HG02870 (cell line): ENCODE data around the gene TCF23.
A peak's percentile ranks its signal among the peaks of the same experiment; 100 is the strongest.
"Not testable (repeated sequence)": the region's sequence is repeated elsewhere in the genome, so short reads cannot be mapped to it uniquely, and the experiment has no call there.

Experiments used
- ATAC-seq: cut with Tn5 transposase; IDR thresholded peaks from one replicate; pipeline ENCODE4 v1.9.1; 2021; ENCODE audit warnings: mild to moderate bottlenecking, moderate library complexity; ENCODE audit not compliant: unreplicated experiment

TCF23 gene

DNA sequence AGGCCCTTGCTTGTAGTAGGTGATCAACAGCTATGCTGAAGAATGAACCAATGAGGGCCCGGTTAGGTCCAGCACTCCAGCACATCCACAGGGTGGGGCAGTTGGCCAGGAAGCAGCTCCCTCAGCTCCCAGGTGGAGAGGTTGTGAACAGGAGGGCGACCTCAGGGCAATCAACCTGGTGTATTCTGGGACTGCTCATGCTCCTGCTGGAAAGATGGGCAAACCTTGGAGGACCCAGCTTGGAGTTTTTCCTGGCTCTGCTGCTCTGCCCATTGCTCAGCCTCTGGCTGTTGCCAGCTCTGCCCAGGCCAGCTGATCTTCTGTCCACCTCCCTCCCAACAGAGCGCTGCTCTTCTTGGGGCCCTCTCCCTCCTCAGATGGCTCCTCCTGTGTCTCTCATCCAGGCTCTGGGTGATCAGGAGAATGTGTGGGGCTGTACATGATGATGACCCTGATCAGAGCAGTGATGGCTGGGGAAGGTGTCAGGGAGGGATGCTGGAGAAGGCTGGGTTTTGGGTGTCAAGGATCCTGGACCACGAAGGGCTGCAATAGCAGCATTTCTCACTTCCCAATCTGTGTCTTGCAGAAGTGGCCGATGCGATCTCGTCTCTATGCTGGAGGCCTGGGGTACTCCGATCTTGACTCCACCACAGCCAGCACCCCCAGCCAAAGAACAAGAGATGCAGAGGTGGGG, 3.4 kb downstream of the TCF23 start:
- ATAC-seq, result no peak

DNA sequence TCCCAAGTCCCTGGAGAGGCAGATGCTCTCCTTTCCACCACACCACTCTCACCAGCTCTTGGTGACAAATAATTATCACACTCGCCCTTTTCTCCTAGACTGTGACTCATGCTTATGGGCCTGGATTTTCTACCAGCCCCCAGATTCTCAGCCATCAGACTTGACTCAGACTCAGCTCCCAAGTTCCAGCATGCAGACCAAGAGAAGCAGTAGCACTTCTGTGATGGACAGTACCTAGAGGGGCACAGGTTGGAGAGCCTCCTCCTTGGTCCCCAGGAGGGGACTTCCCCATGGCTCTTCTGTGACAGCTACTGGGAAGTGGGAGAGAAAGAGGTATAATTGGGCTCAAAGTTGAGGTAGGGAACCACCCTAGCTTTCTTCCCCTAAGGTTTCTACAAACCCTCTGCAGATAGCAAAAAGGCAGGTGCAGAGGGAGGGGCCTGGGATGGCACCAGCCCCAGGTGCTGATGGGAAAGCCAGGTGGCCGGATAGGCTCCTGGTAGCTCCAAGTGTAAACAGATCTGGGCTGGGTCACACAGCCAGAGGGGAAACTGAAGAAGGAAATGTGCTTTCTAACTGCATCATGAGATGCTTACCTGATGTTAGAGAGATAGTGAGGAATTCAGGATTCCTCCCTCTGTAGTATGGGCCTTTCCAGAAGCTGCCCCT, 4.1 kb downstream of the TCF23 start:
- ATAC-seq, result no peak

DNA sequence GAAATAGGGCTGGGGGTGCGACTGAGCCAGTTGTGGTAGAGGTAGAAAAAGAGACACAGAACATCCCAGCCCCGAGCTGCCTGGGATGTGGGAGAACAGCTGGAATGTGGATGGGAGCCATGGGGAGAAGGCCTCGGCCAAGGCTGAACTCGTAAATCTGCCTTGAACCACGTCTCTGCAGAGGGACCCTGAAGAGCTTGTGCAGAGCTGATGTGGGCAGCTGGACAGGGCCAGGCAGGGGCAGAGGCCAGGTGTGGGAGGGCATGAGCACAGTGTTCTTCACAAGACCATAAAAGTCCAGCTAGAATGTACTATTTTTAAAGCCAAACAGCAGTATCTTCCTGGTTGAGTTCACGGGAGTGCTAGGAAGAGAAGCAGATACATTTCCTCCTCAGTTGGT, 5.7 kb downstream of the TCF23 start:
- no peak for ATAC-seq

DNA sequence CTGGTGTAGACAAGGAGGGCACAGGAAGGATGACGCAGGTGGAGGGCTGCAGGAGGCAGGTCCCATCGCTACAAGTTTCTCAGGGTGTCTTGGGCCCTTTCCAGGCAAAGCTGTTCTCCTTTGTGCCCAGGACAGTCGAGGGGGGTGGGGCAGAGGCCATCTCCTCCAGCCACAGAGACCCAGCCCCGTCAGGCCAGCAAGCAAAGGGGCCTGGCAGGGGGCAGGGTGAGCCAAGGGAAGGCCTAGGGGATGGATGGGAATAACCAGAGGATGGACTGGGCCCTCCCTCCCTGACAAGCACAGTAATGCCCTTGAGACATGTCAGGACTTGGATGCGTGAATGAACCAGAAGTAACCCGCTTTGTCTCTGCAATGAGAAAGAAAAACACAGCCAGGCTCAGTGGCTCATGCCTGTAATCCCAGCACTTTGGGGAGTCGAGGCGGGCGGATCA, 6.3 kb downstream of the TCF23 start:
- no peak for ATAC-seq

DNA sequence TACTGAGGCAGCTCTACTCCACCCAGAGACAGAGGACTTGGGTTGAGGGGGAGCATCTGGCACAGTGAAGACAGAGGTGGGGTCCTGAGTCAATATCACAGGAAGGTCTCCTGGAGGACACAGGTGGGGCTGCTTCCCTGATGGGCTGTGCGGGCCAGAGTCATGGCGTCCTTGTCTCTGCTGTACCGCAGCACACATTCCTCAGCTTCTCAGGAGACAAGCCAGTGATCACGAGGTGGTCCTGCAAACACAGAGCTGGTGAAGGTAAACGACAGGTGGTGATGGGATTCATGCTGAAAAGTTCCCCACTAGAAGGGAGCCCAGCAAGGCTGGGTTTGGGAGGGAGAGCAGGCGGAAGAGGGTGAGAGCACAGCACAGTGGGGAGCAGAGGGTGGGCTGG, 9.7 kb downstream of the TCF23 start:
- ATAC-seq, result no peak

DNA sequence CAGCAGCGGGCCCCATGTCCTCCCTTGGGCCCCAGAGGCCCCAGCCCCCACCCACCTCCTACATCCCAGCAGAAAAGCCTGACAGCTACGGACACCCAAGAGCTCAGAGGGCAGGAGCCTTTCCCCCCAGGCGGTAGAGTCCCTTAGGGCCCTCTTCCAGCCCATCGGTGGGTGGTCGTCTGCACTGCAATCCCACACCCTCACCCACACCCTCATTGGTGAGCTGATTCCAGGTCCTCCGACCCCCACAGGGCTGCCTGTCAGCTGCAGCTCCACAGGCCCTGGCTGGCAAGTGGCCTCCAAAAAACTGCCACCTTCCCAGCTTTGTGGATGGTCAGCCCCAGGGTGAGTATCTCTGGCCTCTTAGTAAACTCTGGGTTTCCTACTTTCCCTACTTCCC, 10.5 kb downstream of the TCF23 start:
- ATAC-seq, result no peak

DNA sequence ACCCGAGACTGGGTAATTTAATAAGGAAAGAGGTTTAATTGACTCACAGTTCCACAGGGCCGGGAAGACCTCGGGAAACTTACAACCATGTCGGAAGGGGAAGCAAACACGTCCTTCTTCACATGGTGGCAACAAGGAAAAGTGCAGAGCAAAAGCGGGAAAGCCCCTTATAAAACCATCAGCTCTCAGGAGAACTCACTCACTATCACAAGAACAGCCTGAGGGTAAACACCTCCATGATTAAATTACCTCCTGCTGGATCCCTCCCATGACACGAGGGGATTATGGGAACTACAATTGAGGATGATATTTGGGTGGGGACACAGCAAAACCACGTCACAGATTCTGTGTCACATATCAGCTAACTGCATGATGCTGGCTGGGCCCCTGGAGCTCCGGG, 11.4 kb downstream of the TCF23 start:
- no peak for ATAC-seq

DNA sequence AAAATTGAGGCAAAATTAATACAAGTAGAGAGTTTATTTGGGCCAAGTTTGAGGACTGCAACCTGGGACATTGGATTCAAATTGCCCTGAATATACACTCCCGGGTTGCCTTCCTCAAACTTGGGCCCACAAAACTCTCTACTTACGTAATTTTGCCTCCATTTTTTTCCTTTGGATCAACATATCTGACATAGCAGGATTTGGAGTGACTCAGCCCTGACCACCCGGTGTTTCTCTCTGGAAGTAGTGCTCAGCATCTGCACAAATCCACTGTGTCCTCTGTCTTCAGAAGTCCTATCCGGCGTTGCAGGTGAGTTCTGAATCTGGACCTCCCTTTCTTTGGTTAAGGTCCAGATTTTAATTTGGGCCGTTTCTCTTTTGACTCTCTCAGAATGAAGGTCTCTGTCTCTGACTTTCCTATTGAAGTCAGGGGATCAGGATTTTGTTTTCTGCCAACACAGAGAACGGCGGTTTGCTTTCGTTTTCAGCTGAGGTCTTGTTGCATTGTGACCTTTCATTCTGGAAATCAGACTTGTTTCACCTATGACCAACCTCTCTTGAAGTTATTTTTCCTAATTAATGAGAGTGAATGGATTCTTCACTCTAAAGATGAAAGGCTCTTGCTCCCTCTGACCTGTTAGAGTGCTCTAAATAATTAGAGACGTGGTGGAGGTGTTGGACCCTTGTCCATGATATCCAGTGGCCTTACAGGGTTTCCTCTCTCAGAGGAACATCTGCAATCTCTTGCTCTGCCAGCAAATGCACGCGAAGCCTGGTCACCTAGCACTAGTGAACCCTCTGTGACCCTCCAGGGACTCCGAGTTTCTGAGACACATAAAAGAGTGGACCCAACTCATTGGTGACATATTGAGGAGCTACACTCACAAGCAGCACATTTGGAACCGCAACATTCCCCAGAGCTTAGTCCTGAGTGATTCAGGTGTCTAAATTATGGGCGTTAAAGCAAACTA, 13.6 kb downstream of the TCF23 start:
- ATAC-seq, result no peak

DNA sequence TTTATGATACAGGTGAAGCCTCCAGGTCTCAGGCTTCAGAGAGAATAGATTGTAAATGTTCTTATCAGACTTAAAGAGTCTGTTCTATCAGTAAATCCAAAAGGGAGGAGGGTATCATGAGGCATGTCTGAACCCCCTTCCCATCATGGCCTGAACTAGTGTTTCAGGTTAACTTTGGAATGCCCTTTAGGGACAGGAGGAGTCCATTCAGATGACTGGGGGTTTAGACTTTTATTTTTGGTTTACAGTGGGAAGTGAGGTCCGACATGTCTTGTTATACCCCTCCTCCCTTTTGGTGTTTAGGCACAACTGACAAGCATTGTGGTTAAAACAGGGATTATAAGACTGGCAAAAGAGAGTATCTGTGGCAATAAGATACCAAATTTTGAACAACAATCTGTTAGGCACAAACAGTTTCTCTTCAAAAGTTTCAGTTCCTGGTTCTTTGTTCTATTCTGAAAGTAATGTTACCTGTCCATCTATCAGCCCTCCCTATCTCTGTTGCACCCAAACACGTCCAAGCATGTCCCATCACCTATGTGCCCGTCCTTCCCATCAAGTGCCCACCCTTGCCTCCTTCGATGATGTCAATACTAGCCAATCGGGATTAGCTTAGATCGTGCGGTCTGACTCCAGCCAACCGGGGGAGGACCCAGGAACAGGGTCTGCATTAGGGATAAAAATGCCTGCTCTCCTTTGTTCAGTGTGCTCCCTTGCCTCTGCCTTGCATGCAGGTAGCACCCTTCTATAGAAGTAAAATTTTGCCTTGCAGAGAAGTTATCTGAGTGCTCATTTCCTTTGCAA, 16.4 kb downstream of the TCF23 start:
- peak; percentile 44 for ATAC-seq

DNA sequence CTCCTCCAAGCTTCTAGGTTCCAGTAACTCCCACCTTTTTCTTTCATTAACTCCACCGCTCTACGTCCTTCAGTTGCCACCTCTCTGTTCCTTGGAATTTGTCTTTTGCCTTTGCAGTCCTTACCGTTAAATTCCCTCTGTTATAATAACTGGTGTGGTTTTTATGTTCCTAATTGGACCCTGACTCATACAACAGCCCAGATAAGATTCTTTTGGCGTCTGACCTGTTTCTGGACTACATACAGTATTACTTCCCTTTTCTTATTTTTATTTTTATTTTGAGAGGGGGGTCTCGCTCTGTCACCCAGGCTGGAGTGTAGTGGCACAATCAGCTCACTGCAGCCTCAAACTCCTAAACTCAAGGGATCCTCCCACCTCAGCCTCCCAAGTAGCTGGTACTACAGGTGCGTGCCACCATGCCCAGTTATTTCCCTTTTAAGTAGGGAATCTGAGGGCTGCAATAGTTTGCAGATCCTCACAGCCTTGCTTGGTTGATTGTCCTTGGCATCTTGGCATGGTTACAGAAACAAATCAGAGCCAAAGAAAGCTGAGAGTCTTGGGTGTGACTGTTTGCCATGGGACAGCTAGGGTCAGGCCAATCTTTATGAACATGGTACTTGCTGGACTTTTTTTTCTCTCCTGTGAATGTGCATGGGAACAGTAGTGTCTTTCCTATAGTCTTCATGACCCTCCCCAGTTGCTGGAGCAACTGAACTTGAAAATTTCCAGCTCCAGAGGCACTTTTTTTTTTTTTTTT, 22.0 kb downstream of the TCF23 start:
- no peak for ATAC-seq

DNA sequence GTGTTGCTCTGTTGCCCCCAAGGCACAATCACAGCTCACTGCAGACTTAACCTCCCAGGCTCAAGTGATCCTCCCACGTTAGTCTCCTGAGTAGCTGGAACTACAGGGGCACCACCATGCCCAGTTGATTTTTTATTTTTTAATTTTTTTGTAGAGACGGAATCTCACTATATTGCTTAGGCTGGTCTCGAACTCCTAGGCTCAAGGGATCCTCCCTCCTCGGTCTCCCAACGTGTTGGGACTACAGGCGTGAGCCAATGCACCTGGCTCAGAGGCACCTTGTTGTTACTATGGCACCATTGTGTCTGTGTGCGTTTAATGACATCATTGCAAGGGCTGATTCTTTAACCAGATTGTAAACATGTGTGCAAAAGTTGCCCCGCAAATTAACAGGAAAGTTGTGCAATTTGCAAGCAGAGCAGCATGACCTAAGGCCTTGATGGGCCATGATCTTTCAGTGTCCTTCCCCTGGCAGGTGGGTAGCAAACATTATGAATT, 22.6 kb downstream of the TCF23 start:
- no peak for ATAC-seq

DNA sequence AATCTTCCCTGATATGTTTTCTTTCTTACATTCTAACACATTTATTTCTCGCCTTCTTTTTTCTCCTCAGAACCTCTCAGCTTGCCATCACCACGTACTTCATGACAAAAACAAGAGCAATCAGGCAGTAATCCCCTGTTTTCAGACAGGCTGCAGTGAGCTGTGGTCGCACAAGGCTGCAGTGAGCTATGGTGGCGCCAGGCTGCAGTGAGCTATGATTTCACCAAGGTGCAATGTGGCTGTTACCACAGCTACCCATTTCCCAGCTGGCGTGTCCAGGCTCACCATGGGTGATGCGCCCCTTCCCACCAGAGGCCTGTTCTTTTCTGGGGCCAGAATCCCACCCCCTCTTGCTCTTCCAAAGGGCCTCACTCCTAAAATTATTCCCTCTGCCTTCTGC, 25.8 kb downstream of the TCF23 start:
- ATAC-seq, result no peak

DNA sequence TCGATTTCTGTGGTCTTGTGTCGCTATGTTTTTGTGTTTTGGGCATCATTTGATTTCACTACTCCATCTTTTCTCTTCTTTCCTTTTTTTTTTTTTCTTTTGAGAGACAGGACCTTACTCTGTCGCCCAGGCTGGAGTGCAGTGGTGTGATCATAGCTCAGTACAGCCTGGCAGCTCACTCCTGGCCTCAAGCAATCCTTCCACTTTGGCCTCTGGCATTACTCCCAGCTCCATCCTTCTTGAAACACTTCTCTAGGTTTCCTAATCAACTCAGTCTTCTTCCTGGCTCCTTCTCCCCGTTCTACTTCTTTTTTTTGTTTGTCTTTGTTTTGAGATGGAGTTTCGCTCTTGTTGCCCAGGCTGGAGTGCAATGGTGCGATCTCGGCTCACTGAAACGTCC, 26.5 kb downstream of the TCF23 start:
- ATAC-seq, result no peak

DNA sequence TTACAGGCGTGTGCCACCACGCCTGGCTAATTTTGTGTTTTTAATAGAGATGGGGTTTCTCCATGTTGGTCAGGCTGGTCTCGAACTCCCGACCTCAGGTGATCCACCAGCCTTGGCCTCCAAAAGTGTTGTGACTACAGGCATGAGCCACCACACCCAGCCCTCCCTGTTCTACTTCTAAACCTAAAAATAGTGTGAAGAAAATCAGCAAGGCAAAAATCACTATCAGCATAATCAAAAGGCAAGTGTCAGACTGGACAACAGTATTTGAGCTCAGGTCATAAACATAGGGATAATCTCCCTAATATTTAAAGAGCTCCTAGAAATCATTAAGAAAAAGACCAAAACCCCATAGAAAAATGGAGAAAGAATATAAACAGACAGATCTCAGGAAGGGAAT, 27.0 kb downstream of the TCF23 start:
- not testable (repeated sequence) for ATAC-seq

DNA sequence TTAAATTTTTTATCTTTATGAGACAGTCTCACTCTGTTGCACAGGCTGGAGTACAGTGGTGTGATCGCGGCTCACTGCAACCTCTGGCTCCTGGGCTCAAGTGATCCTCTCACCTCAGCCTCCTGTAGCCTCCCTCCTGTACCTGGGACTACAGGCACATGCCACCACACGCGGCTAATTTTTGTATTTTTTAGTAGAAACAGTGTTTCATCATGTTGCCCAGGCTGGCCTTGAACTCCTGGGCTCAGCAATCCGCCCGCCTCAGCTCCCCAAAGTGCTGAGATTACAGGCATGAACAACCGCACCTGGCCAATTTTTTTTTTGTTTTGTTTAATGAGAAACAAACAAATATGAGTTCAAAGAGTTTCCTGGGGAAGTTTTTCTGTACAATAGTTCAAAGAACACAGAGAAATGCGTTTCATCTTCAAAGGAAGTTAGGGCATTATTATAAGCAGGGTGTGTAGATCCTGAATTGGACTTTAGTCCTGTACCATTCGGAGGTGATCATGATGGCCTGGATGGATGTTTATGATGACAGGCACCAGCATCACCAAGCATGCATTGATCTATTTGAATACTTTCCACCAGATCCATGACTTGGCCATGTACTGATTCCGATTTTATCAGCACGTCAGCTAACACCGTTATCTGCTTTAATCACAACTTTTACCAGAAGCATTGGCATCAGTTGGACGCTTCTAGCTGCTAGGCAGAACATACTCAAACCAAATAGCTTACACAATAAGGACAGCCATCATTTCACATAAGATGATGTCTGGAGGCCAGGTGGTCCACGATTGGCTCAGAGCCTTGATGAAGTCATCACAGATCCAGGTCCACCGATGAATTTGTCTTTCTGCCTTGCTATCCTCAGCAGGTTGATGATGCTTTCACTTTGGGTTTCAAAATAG, 28.9 kb downstream of the TCF23 start:
- ATAC-seq, result no peak

DNA sequence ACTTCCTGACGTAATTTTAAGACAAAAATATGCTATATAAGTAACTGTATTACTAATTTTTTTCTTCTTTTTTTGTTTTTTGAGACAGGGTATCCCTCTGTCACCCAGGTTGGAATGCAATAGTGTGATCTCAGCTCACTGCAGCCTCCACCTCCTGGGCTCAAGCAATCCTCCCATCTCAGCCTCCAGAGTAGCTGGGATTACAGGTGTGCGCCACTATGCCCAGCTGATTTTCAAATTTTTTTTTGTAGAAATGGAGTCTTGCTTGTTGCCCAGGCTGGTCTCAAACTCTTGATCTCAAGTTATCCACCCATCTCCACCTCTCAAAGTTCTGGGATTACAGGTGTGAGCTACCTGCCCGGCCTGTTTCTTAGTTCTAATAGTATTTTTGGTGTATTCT, 29.7 kb downstream of the TCF23 start:
- ATAC-seq, result no peak

DNA sequence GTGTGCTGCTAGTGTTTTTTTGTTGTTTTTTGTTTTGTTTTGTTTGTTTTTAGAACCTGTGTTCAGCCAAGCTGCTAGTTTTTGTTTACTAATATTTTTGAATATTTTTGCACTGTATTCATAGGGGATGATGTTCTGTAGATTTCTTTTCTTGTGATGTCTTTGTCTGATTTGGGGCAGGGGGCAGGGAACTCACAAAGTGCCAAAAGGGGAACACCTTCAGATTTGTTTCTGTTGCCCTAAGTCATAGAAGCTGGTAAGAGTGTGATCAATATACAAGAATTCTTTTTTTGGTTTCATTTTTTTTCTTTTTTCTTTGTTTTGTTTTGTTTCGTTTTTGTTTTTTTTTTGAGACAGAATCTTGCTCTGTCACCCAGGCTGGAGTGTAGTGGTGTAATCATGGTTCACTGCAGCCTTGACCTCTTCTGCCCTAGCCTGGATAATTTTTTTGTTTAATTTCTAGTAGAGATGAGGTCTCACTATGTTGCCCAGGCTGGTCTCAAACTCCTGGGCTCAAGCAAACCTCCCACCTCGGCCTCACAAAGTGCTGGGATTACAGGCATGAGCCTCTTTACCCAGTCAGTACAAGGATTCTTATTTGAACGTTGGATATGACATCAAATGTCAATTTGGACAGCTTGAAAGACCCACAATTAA, 30.7 kb downstream of the TCF23 start:
- ATAC-seq, result no peak

DNA sequence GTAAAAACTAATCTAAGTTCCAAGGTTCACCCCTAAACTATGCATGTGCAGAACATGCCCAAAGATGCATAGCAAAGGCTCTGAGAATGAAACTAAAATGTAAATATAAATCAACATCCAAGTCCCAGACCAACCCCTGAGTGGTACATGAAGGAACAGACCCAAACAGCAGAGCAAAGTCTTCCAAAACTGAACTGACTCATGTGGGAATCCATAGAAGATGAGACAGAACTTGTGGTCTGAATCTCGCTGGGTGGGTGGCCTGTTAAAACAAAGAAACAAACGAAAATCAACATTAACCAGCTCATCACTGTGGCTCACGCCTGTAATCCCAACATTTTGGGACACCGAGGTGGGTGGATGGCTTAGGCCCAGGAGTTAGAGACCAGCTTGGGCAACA, 33.5 kb downstream of the TCF23 start:
- ATAC-seq, result no peak
